OCI-LY3 (cell line): ENCODE data around the gene TMEM232.

Experiments used
- H2AFZ ChIP-seq: fragments of 200-600, 300-600 bp; shearing (Covaris generic); 2 replicates; pipeline ENCODE4 v1.6.0; 2014; ENCODE audit warnings: antibody characterized with exemption, low read depth, low read length
- H3K27ac ChIP-seq: fragments of 200-600, 300-600 bp; sonication (generic); 2 replicates; pipeline ENCODE4 v1.5.1; 2014; ENCODE audit warnings: mild to moderate bottlenecking, low read length, moderate library complexity, mixed read lengths
- H3K27me3 ChIP-seq: fragments of 200-600, 300-600 bp; sonication (generic); 2 replicates; pipeline ENCODE4 v1.6.1; 2014; ENCODE audit warnings: low read depth, low read length, mixed read lengths
- H3K36me3 ChIP-seq: fragments of 200-600, 300-600 bp; sonication (generic); replicated peaks from 2 replicates; pipeline ENCODE3; 2014; ENCODE audit warnings: low read depth, low read length, mixed read lengths
- H3K4me1 ChIP-seq: fragments of 300-600, 200-600 bp; sonication (generic); 2 replicates; pipeline ENCODE4 v1.6.1; 2014; ENCODE audit warnings: low read length, mixed read lengths
- H3K4me2 ChIP-seq: fragments of 200-600, 300-600 bp; sonication (generic); 2 replicates; pipeline ENCODE4 v1.6.1; 2014; ENCODE audit warnings: low read length, mixed read lengths
- H3K4me3 ChIP-seq: fragments of 300-600, 200-600 bp; sonication (generic); 2 replicates; pipeline ENCODE4 v1.5.1; 2014; ENCODE audit warnings: antibody characterized with exemption, mild to moderate bottlenecking, low read length, moderate library complexity
- H3K79me2 ChIP-seq: fragments of 300-600, 200-600 bp; shearing (Covaris generic); 2 replicates; pipeline ENCODE4 v1.6.1; 2014; ENCODE audit warnings: mild to moderate bottlenecking, low read length, mixed read lengths
- H3K9ac ChIP-seq: fragments of 300-600, 200-600 bp; shearing (Covaris generic); 2 replicates; pipeline ENCODE4 v1.6.0; 2014; ENCODE audit warnings: mild to moderate bottlenecking, low read length, moderate library complexity
- H3K9me3 ChIP-seq: fragments of 200-600, 300-600 bp; shearing (Covaris generic); 2 replicates; pipeline ENCODE4 v1.6.1; 2014; ENCODE audit warnings: low read length, mixed read lengths; ENCODE audit not compliant: insufficient read depth
- H4K20me1 ChIP-seq: fragments of 200-600, 300-600 bp; sonication (generic); 2 replicates; pipeline ENCODE4 v1.6.1; 2016; ENCODE audit warnings: low read length, mixed read lengths; ENCODE audit not compliant: insufficient read depth
- EZH2phosphoT487 ChIP-seq: fragments of 200-600 bp; shearing (Covaris generic); IDR thresholded peaks from 2 replicates; pipeline ENCODE4 v1.6.1; 2018; ENCODE audit warnings: antibody characterized with exemption, mixed run types, low read depth
- TF ChIP-seq, protein P1 (sequence below): fragments of 200-600, 300-600 bp; sonication (generic); IDR thresholded peaks from 2 replicates; pipeline ENCODE4 v1.5.1; 2014; ENCODE audit warnings: antibody characterized with exemption, low read length, low read depth

The TMEM232 gene

DNA sequence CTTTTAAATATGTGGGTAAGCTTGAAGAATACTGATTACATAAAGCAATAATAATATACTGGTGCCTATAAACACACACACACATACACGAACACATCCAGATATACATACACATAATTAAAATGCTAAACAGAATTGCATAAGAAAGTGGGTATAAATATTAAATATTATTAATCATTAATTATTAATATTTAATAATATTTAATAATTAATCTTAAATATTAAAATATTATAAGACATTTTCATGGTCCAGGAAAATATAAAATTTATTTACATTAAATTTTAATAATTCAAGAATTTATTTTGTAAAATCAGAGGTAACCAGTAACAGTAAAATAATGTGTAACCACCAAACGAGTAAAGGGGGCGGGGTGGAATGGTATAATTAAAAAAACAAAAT is 178.3 kb downstream of the TMEM232 start:
- Histone ChIP-seq H2AFZ (no peak overlapping the region), H3K36me3 (no peaks in the 10 kb centered on the region), H3K9ac (no peak overlapping the region), H3K9me3 (no peaks in the 10 kb centered on the region), H3K4me1 (no peaks in the 10 kb centered on the region), H3K4me3 (no peak overlapping the region), H3K79me2 (no peaks in the 10 kb centered on the region), H3K4me2 (no peak overlapping the region), H3K27me3 (no peaks in the 10 kb centered on the region), H4K20me1 (no peaks in the 10 kb centered on the region), H3K27ac (no peak overlapping the region)
- TF ChIP-seq EZH2phosphoT487 = no peak
- TF ChIP-seq, protein P1, sequence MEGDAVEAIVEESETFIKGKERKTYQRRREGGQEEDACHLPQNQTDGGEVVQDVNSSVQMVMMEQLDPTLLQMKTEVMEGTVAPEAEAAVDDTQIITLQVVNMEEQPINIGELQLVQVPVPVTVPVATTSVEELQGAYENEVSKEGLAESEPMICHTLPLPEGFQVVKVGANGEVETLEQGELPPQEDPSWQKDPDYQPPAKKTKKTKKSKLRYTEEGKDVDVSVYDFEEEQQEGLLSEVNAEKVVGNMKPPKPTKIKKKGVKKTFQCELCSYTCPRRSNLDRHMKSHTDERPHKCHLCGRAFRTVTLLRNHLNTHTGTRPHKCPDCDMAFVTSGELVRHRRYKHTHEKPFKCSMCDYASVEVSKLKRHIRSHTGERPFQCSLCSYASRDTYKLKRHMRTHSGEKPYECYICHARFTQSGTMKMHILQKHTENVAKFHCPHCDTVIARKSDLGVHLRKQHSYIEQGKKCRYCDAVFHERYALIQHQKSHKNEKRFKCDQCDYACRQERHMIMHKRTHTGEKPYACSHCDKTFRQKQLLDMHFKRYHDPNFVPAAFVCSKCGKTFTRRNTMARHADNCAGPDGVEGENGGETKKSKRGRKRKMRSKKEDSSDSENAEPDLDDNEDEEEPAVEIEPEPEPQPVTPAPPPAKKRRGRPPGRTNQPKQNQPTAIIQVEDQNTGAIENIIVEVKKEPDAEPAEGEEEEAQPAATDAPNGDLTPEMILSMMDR = no peak

DNA sequence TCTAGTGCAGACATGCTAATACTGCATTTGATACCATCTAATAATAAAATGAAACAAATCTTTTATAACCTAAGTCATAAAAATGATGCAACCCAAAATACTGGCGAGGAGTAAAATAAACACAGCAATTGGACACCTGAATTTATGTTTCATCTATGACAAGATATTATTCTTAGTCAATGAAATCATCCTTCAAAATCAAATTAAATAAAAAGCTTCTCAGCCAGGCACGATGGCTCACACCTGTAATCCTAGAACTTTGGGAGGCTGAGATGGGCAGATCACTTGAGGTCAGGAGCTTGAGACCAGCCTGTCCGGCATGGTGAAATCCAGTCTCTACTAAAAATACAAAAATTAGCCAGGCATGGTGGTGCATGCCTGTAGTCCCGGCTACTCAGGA is 179.0 kb downstream of the TMEM232 start:
- no peak overlapping the region for H3K4me3 ChIP-seq
- TF ChIP-seq, protein P1 = no peak
- no peak overlapping the region for H2AFZ ChIP-seq
- no peak overlapping the region for H3K9ac ChIP-seq
- no peaks in the 10 kb centered on the region for H3K9me3 ChIP-seq
- no peaks in the 10 kb centered on the region for H3K79me2 ChIP-seq
- no peaks in the 10 kb centered on the region for H3K36me3 ChIP-seq
- no peak overlapping the region for H3K27ac ChIP-seq
- H4K20me1 ChIP-seq = no peaks in the 10 kb centered on the region
- H3K4me1 ChIP-seq = no peaks in the 10 kb centered on the region
- H3K27me3 ChIP-seq = no peaks in the 10 kb centered on the region
- no peak overlapping the region for H3K4me2 ChIP-seq

DNA sequence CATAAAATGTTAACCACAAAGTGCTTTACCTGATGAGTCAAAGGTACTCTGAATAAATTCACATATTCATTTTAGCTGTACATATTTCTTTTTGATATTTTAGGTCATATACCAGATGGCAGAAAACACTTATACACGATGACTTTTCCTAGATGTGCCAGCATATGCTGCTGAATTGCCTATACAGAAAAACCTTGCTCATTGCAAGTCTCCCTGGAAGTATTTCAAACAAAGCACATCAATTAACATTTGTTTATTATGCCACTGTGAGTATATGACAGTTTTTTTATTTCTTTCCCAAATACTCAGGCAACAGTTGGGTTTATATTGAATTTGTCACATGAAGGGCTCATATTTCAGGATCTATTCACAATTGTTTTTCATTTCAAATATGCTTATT is 180.8 kb downstream of the TMEM232 start:
- H4K20me1 ChIP-seq = no peaks in the 10 kb centered on the region
- no peaks in the 10 kb centered on the region for H3K4me1 ChIP-seq
- H3K4me3 ChIP-seq = no peak overlapping the region
- H3K9me3 ChIP-seq = no peaks in the 10 kb centered on the region
- no peak overlapping the region for H2AFZ ChIP-seq
- no peak overlapping the region for H3K27ac ChIP-seq
- H3K36me3 ChIP-seq = no peaks in the 10 kb centered on the region
- H3K27me3 ChIP-seq = no peaks in the 10 kb centered on the region
- H3K79me2 ChIP-seq = no peaks in the 10 kb centered on the region
- no peak overlapping the region for H3K4me2 ChIP-seq
- TF ChIP-seq, protein P1 = no peak
- no peak for TF ChIP-seq EZH2phosphoT487
- no peak overlapping the region for H3K9ac ChIP-seq

DNA sequence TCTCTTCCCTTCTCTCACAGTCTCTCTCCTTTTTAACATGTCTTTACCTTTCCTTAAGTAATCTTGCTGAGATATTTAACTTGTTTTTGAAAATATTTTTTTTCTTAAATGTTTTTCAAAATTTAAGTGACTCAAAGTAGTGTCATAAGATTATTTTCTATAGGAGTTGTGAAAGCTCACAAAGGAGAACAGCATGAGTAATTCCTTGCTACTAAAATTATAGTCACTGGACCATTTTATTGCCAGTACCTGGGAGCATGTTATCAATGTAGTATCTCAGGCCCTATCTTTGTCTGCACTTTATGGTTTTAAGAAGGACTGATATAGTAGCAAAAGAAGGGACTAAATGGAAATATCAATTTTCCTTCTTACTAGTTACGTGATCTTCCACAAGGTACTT is 181.9 kb downstream of the TMEM232 start:
- no peaks in the 10 kb centered on the region for H3K27me3 ChIP-seq
- H3K36me3 ChIP-seq = no peaks in the 10 kb centered on the region
- H3K4me1 ChIP-seq = no peaks in the 10 kb centered on the region
- TF ChIP-seq EZH2phosphoT487 = no peak
- TF ChIP-seq, protein P1 = no peak
- no peaks in the 10 kb centered on the region for H3K79me2 ChIP-seq
- H3K27ac ChIP-seq = no peak overlapping the region
- H4K20me1 ChIP-seq = no peaks in the 10 kb centered on the region
- no peak overlapping the region for H3K4me3 ChIP-seq
- no peaks in the 10 kb centered on the region for H3K9me3 ChIP-seq
- no peak overlapping the region for H2AFZ ChIP-seq
- no peak overlapping the region for H3K9ac ChIP-seq
- H3K4me2 ChIP-seq = no peak overlapping the region
